Erythroblast (primary cell): ENCODE data around the gene CD276.

Experiments
- GATA1 ChIP-seq: IDR thresholded peaks from 2 replicates; pipeline ENCODE4 v1.6.1; 2011; ENCODE audit warnings: low read depth, mild to moderate bottlenecking, control low read depth, low read length, moderate library complexity
- POLR2A ChIP-seq: IDR thresholded peaks from 2 replicates; pipeline ENCODE4 v1.6.1; 2011; ENCODE audit warnings: mild to moderate bottlenecking, low read length

- TF ChIP-seq POLR2A (no peak), GATA1 (no peak)
These were observed 57.2 kb downstream of the CD276 start for GRCh38 chr15:73741321-73741836.
